HEK293 (cell line): ENCODE measurements around the gene TFR2.

Source experiments
- CTCF ChIA-PET: fragments of 350-600 bp; formaldehyde crosslinking; extraction: SDS; loops from one replicate; lab custom pipeline; 2021; ENCODE audit warnings: antibody characterized with exemption; lab: Yijun Ruan, JAX
- POLR2A ChIA-PET: fragments of 300-600 bp; formaldehyde crosslinking; extraction: SDS; loops from one replicate; lab custom pipeline; 2020; ENCODE audit warnings: antibody characterized with exemption, inconsistent platforms; lab: Yijun Ruan, JAX
- H3K27ac ChIP-seq: fragments of 200-500 bp; sonication (Bioruptor generic); 2 replicates; pipeline ENCODE4 v1.5.1; 2014; ENCODE audit warnings: low read depth, low read length, control low read depth, inconsistent platforms; ENCODE audit errors: extremely low read depth
- H3K36me3 ChIP-seq, 2 experiments: fragments of 200-500 bp in 1 of 2; sonication (Bioruptor generic) in 1 of 2; 1 replicate in 1 of 2; 2 replicates in 1 of 2; pipeline ENCODE4 v1.5.1; 2014 to 2017; ENCODE audit warnings: inconsistent platforms in 2 of 2, low read length in 2 of 2; ENCODE audit not compliant: control insufficient read depth in 2 of 2, insufficient read depth in 1 of 2
- H3K4me1 ChIP-seq: fragments of 200-500 bp; sonication (Bioruptor generic); 2 replicates; pipeline ENCODE4 v1.5.1; 2014; ENCODE audit warnings: mild to moderate bottlenecking, low read length, inconsistent platforms; ENCODE audit not compliant: control insufficient read depth, insufficient read depth
- H3K4me3 ChIP-seq: 2 replicates; pipeline ENCODE4 v1.5.1; 2011; ENCODE audit warnings: low read depth, mild to moderate bottlenecking, control low read depth, low read length, moderate library complexity
- H3K9me3 ChIP-seq: fragments of 200-500 bp; sonication (Bioruptor generic); 2 replicates; pipeline ENCODE4 v1.5.1; 2014; ENCODE audit warnings: low read depth, low read length, inconsistent platforms; ENCODE audit not compliant: control insufficient read depth, insufficient read depth
- GLIS2 ChIP-seq: fragments of 450-650 bp; formaldehyde crosslinking; IDR thresholded peaks from 2 replicates; pipeline ENCODE4 v1.5.1; 2016; ENCODE audit warnings: missing biosample characterization, missing genetic modification characterization
- KLF10 ChIP-seq: fragments of 450-650 bp; IDR thresholded peaks from 2 replicates; pipeline ENCODE4 v1.5.1; 2018; ENCODE audit warnings: missing biosample characterization, mild to moderate bottlenecking, missing genetic modification characterization
- REPIN1 ChIP-seq: fragments of 450-650 bp; formaldehyde crosslinking; IDR thresholded peaks from 2 replicates; pipeline ENCODE4 v1.5.1; 2017; ENCODE audit warnings: missing biosample characterization, missing genetic modification characterization, low read depth
- ZBTB20 ChIP-seq: fragments of 450-650 bp; formaldehyde crosslinking; IDR thresholded peaks from 2 replicates; pipeline ENCODE4 v1.5.1; 2016; ENCODE audit warnings: missing biosample characterization, missing genetic modification characterization
- ZNF174 ChIP-seq: fragments of 450-650 bp; formaldehyde crosslinking; IDR thresholded peaks from 2 replicates; pipeline ENCODE4 v1.5.0; 2017; ENCODE audit warnings: missing biosample characterization, mild to moderate bottlenecking, missing genetic modification characterization
- ZNF280D ChIP-seq: fragments of 450-650 bp; formaldehyde crosslinking; IDR thresholded peaks from 2 replicates; pipeline ENCODE4 v1.5.1; 2016; ENCODE audit warnings: missing biosample characterization, missing genetic modification characterization
- ZNF311 ChIP-seq: fragments of 450-650 bp; formaldehyde crosslinking; IDR thresholded peaks from 2 replicates; pipeline ENCODE4 v1.5.1; 2017; ENCODE audit warnings: missing biosample characterization, missing genetic modification characterization, borderline replicate concordance
- ZNF596 ChIP-seq: fragments of 450-650 bp; IDR thresholded peaks from 2 replicates; pipeline ENCODE4 v1.5.0; 2018; ENCODE audit warnings: missing biosample characterization, mild to moderate bottlenecking, missing genetic modification characterization, moderate library complexity
- ZNF623 ChIP-seq: fragments of 450-650 bp; formaldehyde crosslinking; IDR thresholded peaks from 2 replicates; pipeline ENCODE4 v1.5.1; 2016; ENCODE audit warnings: missing biosample characterization, missing genetic modification characterization
- ZNF670 ChIP-seq: fragments of 450-650 bp; formaldehyde crosslinking; IDR thresholded peaks from 2 replicates; pipeline ENCODE4 v1.5.1; 2016; ENCODE audit warnings: missing biosample characterization, missing genetic modification characterization, low read depth
- ZNF776 ChIP-seq: fragments of 450-650 bp; formaldehyde crosslinking; IDR thresholded peaks from 2 replicates; pipeline ENCODE4 v1.5.0; 2017; ENCODE audit warnings: missing biosample characterization, missing genetic modification characterization, borderline replicate concordance
- ZSCAN16 ChIP-seq: fragments of 450-650 bp; formaldehyde crosslinking; IDR thresholded peaks from 2 replicates; pipeline ENCODE4 v1.5.1; 2016; ENCODE audit warnings: missing biosample characterization, missing genetic modification characterization
- ZSCAN23 ChIP-seq: fragments of 450-650 bp; formaldehyde crosslinking; IDR thresholded peaks from 2 replicates; pipeline ENCODE4 v1.5.1; 2016; ENCODE audit warnings: missing biosample characterization, missing genetic modification characterization
- TF ChIP-seq, protein P1 (sequence below): fragments of 450-650 bp; IDR thresholded peaks from 2 replicates; pipeline ENCODE4 v1.5.1; 2018; ENCODE audit warnings: missing biosample characterization, mild to moderate bottlenecking, missing genetic modification characterization
- TF ChIP-seq, protein P2 (sequence below): fragments of 450-650 bp; formaldehyde crosslinking; conservative IDR thresholded peaks from 2 replicates; pipeline ENCODE4 v1.5.1; 2016; ENCODE audit warnings: low read depth, missing biosample characterization, missing genetic modification characterization
- TF ChIP-seq, protein P3 (sequence below): fragments of 450-650 bp; formaldehyde crosslinking; conservative IDR thresholded peaks from 2 replicates; pipeline ENCODE4 v1.5.1; 2016; ENCODE audit warnings: low read depth, missing biosample characterization, missing genetic modification characterization
- TF ChIP-seq, protein P4 (sequence below): fragments of 450-650 bp; formaldehyde crosslinking; optimal IDR thresholded peaks from 2 replicates; pipeline ENCODE3; 2016; ENCODE audit warnings: missing biosample characterization, mild to moderate bottlenecking, missing genetic modification characterization

Gene TFR2

GRCh38 chr7:100673942-100674410 lies 32.6 kb upstream of the TFR2 start:
- Histone ChIP-seq H3K4me1 (no peaks in the 10 kb centered on the region), H3K27ac (peak overlapping the region; percentile 84), H3K9me3 (no peaks in the 10 kb centered on the region), H3K4me3 (peak overlapping the region; percentile 97), H3K36me3 (peaks cover 0 to 25% of the 10 kb centered on the region in 2 experiments; a peak in 2 of 3 replicates)
- TF ChIP-seq ZNF596 (tag by site-specific recombination) (no peak), ZBTB20 (tag by site-specific recombination) (peak; percentile 2; the same call in 1 of the 2 replicates), ZNF776 (no peak), ZSCAN23 (tag by site-specific recombination) (no peak), ZSCAN16 (tag by site-specific recombination) (no peak), ZNF623 (no peak), ZNF670 (tag by site-specific recombination) (no peak), ZNF311 (tag by site-specific recombination) (no peak), REPIN1 (0 out of 2 replicates have a peak, but pooled peaks have one; percentile 5), ZNF174 (tag by site-specific recombination) (no peak), ZNF280D (tag by site-specific recombination) (no peak), GLIS2 (tag by site-specific recombination) (peak; percentile 74; the same call in 1 of the 2 replicates), KLF10 (tag by site-specific recombination) (no peak)
- TF ChIP-seq, protein P1, sequence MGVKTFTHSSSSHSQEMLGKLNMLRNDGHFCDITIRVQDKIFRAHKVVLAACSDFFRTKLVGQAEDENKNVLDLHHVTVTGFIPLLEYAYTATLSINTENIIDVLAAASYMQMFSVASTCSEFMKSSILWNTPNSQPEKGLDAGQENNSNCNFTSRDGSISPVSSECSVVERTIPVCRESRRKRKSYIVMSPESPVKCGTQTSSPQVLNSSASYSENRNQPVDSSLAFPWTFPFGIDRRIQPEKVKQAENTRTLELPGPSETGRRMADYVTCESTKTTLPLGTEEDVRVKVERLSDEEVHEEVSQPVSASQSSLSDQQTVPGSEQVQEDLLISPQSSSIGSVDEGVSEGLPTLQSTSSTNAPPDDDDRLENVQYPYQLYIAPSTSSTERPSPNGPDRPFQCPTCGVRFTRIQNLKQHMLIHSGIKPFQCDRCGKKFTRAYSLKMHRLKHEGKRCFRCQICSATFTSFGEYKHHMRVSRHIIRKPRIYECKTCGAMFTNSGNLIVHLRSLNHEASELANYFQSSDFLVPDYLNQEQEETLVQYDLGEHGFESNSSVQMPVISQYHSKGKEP = no peak
- TF ChIP-seq, protein P2, sequence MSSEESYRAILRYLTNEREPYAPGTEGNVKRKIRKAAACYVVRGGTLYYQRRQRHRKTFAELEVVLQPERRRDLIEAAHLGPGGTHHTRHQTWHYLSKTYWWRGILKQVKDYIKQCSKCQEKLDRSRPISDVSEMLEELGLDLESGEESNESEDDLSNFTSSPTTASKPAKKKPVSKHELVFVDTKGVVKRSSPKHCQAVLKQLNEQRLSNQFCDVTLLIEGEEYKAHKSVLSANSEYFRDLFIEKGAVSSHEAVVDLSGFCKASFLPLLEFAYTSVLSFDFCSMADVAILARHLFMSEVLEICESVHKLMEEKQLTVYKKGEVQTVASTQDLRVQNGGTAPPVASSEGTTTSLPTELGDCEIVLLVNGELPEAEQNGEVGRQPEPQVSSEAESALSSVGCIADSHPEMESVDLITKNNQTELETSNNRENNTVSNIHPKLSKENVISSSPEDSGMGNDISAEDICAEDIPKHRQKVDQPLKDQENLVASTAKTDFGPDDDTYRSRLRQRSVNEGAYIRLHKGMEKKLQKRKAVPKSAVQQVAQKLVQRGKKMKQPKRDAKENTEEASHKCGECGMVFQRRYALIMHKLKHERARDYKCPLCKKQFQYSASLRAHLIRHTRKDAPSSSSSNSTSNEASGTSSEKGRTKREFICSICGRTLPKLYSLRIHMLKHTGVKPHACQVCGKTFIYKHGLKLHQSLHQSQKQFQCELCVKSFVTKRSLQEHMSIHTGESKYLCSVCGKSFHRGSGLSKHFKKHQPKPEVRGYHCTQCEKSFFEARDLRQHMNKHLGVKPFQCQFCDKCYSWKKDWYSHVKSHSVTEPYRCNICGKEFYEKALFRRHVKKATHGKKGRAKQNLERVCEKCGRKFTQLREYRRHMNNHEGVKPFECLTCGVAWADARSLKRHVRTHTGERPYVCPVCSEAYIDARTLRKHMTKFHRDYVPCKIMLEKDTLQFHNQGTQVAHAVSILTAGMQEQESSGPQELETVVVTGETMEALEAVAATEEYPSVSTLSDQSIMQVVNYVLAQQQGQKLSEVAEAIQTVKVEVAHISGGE (tag by site-specific recombination) = peak; percentile 34
- TF ChIP-seq, protein P3, sequence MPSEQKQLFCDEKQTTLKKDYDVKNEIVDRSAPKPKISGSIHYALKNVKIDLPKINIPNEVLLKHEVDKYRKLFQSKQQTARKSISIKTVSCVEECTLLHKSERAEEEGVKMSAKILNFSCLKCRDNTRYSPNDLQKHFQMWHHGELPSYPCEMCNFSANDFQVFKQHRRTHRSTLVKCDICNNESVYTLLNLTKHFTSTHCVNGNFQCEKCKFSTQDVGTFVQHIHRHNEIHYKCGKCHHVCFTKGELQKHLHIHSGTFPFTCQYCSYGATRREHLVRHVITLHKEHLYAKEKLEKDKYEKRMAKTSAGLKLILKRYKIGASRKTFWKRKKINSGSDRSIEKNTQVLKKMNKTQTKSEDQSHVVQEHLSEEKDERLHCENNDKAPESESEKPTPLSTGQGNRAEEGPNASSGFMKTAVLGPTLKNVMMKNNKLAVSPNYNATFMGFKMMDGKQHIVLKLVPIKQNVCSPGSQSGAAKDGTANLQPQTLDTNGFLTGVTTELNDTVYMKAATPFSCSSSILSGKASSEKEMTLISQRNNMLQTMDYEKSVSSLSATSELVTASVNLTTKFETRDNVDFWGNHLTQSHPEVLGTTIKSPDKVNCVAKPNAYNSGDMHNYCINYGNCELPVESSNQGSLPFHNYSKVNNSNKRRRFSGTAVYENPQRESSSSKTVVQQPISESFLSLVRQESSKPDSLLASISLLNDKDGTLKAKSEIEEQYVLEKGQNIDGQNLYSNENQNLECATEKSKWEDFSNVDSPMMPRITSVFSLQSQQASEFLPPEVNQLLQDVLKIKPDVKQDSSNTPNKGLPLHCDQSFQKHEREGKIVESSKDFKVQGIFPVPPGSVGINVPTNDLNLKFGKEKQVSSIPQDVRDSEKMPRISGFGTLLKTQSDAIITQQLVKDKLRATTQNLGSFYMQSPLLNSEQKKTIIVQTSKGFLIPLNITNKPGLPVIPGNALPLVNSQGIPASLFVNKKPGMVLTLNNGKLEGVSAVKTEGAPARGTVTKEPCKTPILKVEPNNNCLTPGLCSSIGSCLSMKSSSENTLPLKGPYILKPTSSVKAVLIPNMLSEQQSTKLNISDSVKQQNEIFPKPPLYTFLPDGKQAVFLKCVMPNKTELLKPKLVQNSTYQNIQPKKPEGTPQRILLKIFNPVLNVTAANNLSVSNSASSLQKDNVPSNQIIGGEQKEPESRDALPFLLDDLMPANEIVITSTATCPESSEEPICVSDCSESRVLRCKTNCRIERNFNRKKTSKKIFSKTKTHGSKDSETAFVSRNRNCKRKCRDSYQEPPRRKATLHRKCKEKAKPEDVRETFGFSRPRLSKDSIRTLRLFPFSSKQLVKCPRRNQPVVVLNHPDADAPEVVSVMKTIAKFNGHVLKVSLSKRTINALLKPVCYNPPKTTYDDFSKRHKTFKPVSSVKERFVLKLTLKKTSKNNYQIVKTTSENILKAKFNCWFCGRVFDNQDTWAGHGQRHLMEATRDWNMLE = no peak
- TF ChIP-seq, protein P4, sequence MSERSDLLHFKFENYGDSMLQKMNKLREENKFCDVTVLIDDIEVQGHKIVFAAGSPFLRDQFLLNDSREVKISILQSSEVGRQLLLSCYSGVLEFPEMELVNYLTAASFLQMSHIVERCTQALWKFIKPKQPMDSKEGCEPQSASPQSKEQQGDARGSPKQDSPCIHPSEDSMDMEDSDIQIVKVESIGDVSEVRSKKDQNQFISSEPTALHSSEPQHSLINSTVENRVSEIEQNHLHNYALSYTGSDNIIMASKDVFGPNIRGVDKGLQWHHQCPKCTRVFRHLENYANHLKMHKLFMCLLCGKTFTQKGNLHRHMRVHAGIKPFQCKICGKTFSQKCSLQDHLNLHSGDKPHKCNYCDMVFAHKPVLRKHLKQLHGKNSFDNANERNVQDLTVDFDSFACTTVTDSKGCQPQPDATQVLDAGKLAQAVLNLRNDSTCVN (tag by site-specific recombination) = peak; percentile 32
- ChIA-PET POLR2A (interaction anchor here (0.9 to 3.8 kb wide), 3 partner anchors 44 to 201 kb away, joined by 3 to 26 read pairs (median 3); partner anchors contain the start of genes FBXO24, LRCH4 and SRRT), CTCF (interaction anchor here (8.4 kb wide), 1 partner anchor 18 kb away, joined by 77 read pairs; no protein-coding TSS in a partner anchor)
